Right lobe of liver (tissue), 6 donors: Measurements from ENCODE around the gene FBXW5. TPM values are rescaled to one million over a fixed set of nuclear protein-coding genes. Genes with fewer than 3 reads are reported as not detected.

Experiments
- ATAC-seq, 4 donors: fragments of 200-7000 bp; cut with Tn5 transposase; one replicate each; pipeline ENCODE4 v1.9.1; 2020; ENCODE audit warnings: mild to moderate bottlenecking in 4 of 4, moderate library complexity in 4 of 4
- DNase-seq, 3 donors: peaks; one replicate each; pipeline ENCODE4 v3.0.0-alpha.2; 2020
- H3K27ac ChIP-seq, 3 donors: fragments of 200-600 bp; one replicate each; pipeline ENCODE4 v1.8.0; 2022
- H3K27me3 ChIP-seq, 2 donors: fragments of 200-600 bp; one replicate each; pipeline ENCODE4 v1.8.0; 2022
- H3K36me3 ChIP-seq, 4 donors: fragments of 200-600 bp; sonication (generic) in 1 of 4; one replicate each; pipeline versions ENCODE4 v1.5.1 to v1.8.0; 2017 to 2022; ENCODE audit warnings: control low read depth in 1 of 4
- H3K4me1 ChIP-seq, 4 donors: fragments of 200-600 bp; sonication (generic) in 1 of 4; one replicate each; pipeline versions ENCODE4 v1.5.1 to v1.8.0; 2017 to 2022; ENCODE audit warnings: control low read depth in 1 of 4
- H3K4me3 ChIP-seq, 3 donors: fragments of 200-600 bp; one replicate each; pipeline ENCODE4 v1.8.0; 2022
- H3K9me3 ChIP-seq, 4 donors: fragments of 200-600 bp; sonication (generic) in 1 of 4; one replicate each; pipeline versions ENCODE4 v1.5.1 to v1.8.0; 2017 to 2022; ENCODE audit warnings: control low read depth in 1 of 4
- CTCF ChIP-seq, 4 donors: fragments of 200-600 bp in 3 of 4; fragments of 450-650 bp in 1 of 4; IDR thresholded peaks; one replicate each; pipeline versions ENCODE4 v1.5.1 to v1.8.0; 2016 to 2022; ENCODE audit warnings: antibody characterized with exemption in 4 of 4, mild to moderate bottlenecking in 2 of 4
- POLR2A ChIP-seq: fragments of 450-650 bp; IDR thresholded peaks from one replicate; pipeline ENCODE4 v1.6.1; 2017; ENCODE audit warnings: antibody characterized with exemption, mild to moderate bottlenecking
- WGBS: methylation state at CpG from one replicate; pipeline ENCODE4 v1.1.6; 2018; ENCODE audit warnings: low coverage, low lambda C conversion rate; ENCODE audit not compliant: insufficient coverage; ENCODE audit errors: missing lambda C conversion rate; 5-methylcytosine and 5-hydroxymethylcytosine counted together
- intact Hi-C, 2 donors: fragments of 100-400 bp; cut with DNase I; formaldehyde crosslinking; loops; one replicate each; pipeline versions ENCODE4 v1.11.2 to v1.14.1; 2022
- total RNA-seq, 6 experiments: library from RNA; depleted of rRNA in 2 of 6; stranded (reverse); fragments of >200 nt in 2 of 6; fragmentation: NEBNext Ultra II Directional in 3 of 6; extraction: Animal tissue kit (Norgen Biotek cat#: 25700) in 3 of 6; gene quantifications; one replicate each; pipeline versions ENCODE4 v1.1.0 to v1.2.4, GENCODE V29; 2016 to 2023
- donor health status: DM: no; HTN: yes; CAD: no.
- donor health status: DM: no; HTN: no; CAD: no.
- donor health status: DM: no; HTN: no; CAD: no.
- donor health status: DM: no; HTN: yes; CAD: no.
- donor health status: DM: no; HTN: yes; CAD: no.

FBXW5 gene
- total RNA-seq, 6 experiments from 2014 or later, result 84.0 to 290 (median 97.4) TPM

GRCh38 chr9:136949817-136950655 lies 5.5 kb upstream of the FBXW5 start:
- Histone ChIP-seq H3K27me3 (no peaks in the 10 kb centered on the region), H3K4me1 (peaks cover 0 to 22% (median 10%) of the 10 kb centered on the region in 4 donors), H3K9me3 (no peaks in the 10 kb centered on the region), H3K4me3 (peak overlapping the region; percentile 75 to 94 (median 78)), H3K27ac (peak overlapping the region; percentile 86 to 98 (median 89)), H3K36me3 (no peaks in the 10 kb centered on the region)
- ATAC-seq, result peak; percentile 67 to 83 (median 72)
- TF ChIP-seq POLR2A, result peak; percentile 89
- peak in 1 of 4 donors; percentile 35 for TF ChIP-seq CTCF (IDR thresholded peaks at IDR 0.05)
- peak; percentile 98 to 99 (median 99) for DNase-seq
- intact Hi-C loops, result loop anchor here (5.0 to 10.0 kb wide), 3 partner anchors 65 to 85 kb away; partner anchors contain the start of genes FUT7 (in 2 of the 2) and TRAF2 (in 1 of the 2)
- WGBS, result no CpG with 5 or more reads among the region's 63 CpGs

- peaks cover 0 to 22% (median 10%) of the 10 kb centered on the region in 4 donors for H3K4me1 ChIP-seq
- H3K36me3 ChIP-seq, result no peaks in the 10 kb centered on the region
- H3K4me3 ChIP-seq, result peak overlapping the region; percentile 75 to 94 (median 78)
- DNase-seq, result peak in 1 of 3 donors; percentile 75
- intact Hi-C loops, result loop anchor here in 1 of 2 donors (10.0 kb wide), 2 partner anchors 65 to 85 kb away; partner anchors contain the start of genes FUT7 and TRAF2
- ATAC-seq, result peak; percentile 3 to 19 (median 13)
- TF ChIP-seq POLR2A (no peak), CTCF (IDR thresholded peaks at IDR 0.05) (no peak)
- WGBS, result 2% methylated on average over 15 of the region's 22 CpGs
- peak overlapping the region; percentile 86 to 98 (median 89) for H3K27ac ChIP-seq
- H3K9me3 ChIP-seq, result no peaks in the 10 kb centered on the region
- no peaks in the 10 kb centered on the region for H3K27me3 ChIP-seq
These were observed 4.8 kb upstream of the FBXW5 start for GRCh38 chr9:136949239-136949816.

- Histone ChIP-seq H3K36me3 (no peaks in the 10 kb centered on the region), H3K27ac (peak overlapping the region; percentile 86 to 98 (median 89)), H3K9me3 (no peaks in the 10 kb centered on the region), H3K27me3 (no peaks in the 10 kb centered on the region), H3K4me1 (peaks cover 0 to 26% (median 12%) of the 10 kb centered on the region in 4 donors), H3K4me3 (peak overlapping the region; percentile 58 to 94 (median 75))
- intact Hi-C loops, result loop anchor here in 1 of 2 donors (10.0 kb wide), 2 partner anchors 63 to 87 kb away; partner anchors contain the start of genes FUT7 and TRAF2
- ATAC-seq (peak in 1 of 4 donors; percentile 4), DNase-seq (peak; percentile 68 to 76 (median 71))
- TF ChIP-seq POLR2A, result peak; percentile 16
- TF ChIP-seq CTCF (IDR thresholded peaks at IDR 0.05), result peak; percentile 39 to 51 (median 46)
- 14% methylated on average over 8 of the region's 15 CpGs for WGBS
These were observed 3.5 kb upstream of the FBXW5 start for GRCh38 chr9:136947955-136948510.
